Loucy (cell line): Measurements from ENCODE around the gene DENND5B.

Experiments used
- H2AFZ ChIP-seq: fragments of 200-600 bp; sonication (generic); 2 replicates; pipeline ENCODE4 v1.6.0; 2016; ENCODE audit warnings: antibody characterized with exemption, mild to moderate bottlenecking, low read length, moderate library complexity
- H3F3A ChIP-seq: fragments of 200-600 bp; 2 replicates; pipeline ENCODE4 v1.6.0; 2016; ENCODE audit warnings: antibody characterized with exemption, low read depth, mild to moderate bottlenecking
- H3K27me3 ChIP-seq: fragments of 200-600 bp; sonication (generic); 2 replicates; pipeline ENCODE4 v1.6.1; 2014; ENCODE audit warnings: low read length, mild to moderate bottlenecking; ENCODE audit not compliant: insufficient read depth, poor library complexity, severe bottlenecking
- H3K36me3 ChIP-seq: fragments of 200-600 bp; sonication (generic); 2 replicates; pipeline ENCODE4 v1.6.1; 2016; ENCODE audit warnings: low read length; ENCODE audit not compliant: insufficient read depth
- H3K4me1 ChIP-seq: fragments of 200-600 bp; sonication (generic); 2 replicates; pipeline ENCODE4 v1.5.1; 2014; ENCODE audit warnings: low read length, mild to moderate bottlenecking; ENCODE audit not compliant: insufficient read depth, poor library complexity, severe bottlenecking
- H3K4me2 ChIP-seq: fragments of 200-600 bp; sonication (generic); 2 replicates; pipeline ENCODE4 v1.6.0; 2014; ENCODE audit warnings: antibody characterized with exemption, low read length, low read depth, mild to moderate bottlenecking; ENCODE audit not compliant: poor library complexity, severe bottlenecking
- H3K4me3 ChIP-seq: fragments of 200-600 bp; sonication (generic); 2 replicates; pipeline ENCODE4 v1.5.1; 2014; ENCODE audit warnings: low read length, mild to moderate bottlenecking, mixed read lengths; ENCODE audit not compliant: poor library complexity, severe bottlenecking
- H3K79me2 ChIP-seq: fragments of 200-600 bp; sonication (generic); 2 replicates; pipeline ENCODE4 v1.6.1; 2014; ENCODE audit warnings: low read length; ENCODE audit not compliant: insufficient read depth
- H3K9ac ChIP-seq: fragments of 200-600 bp; sonication (generic); 2 replicates; pipeline ENCODE4 v1.6.0; 2014; ENCODE audit warnings: mild to moderate bottlenecking, low read depth, low read length, moderate library complexity; ENCODE audit not compliant: poor library complexity, severe bottlenecking
- H3K9me2 ChIP-seq: fragments of 200-600 bp; sonication (generic); replicated peaks from 2 replicates; pipeline ENCODE4 v1.6.1; 2016; ENCODE audit warnings: low read depth, low read length, mixed read lengths
- H3K9me3 ChIP-seq: fragments of 200-600 bp; sonication (generic); 2 replicates; pipeline ENCODE4 v1.6.1; 2014; ENCODE audit warnings: mild to moderate bottlenecking, antibody characterized with exemption, low read length, low read depth; ENCODE audit not compliant: insufficient read depth
- H4K20me1 ChIP-seq: fragments of 200-600 bp; sonication (generic); 2 replicates; pipeline ENCODE4 v1.6.0; 2014; ENCODE audit warnings: antibody characterized with exemption, low read length, mild to moderate bottlenecking; ENCODE audit not compliant: insufficient read depth, poor library complexity, severe bottlenecking
- CTCF ChIP-seq: fragments of 200-600 bp; sonication (generic); conservative IDR thresholded peaks from 2 replicates; pipeline ENCODE4 v1.5.1; 2014; ENCODE audit warnings: mild to moderate bottlenecking, antibody characterized with exemption, low read length
- EZH2phosphoT487 ChIP-seq: fragments of 200-600 bp; IDR thresholded peaks from 2 replicates; pipeline ENCODE4 v1.6.1; 2018; ENCODE audit warnings: antibody characterized with exemption, mild to moderate bottlenecking, moderate library complexity, borderline replicate concordance

Gene DENND5B

GRCh38 chr12:31412292-31412801 is 178.6 kb downstream of the DENND5B start:
- Histone ChIP-seq H3K4me3 (no peak overlapping the region), H3K9ac (no peak overlapping the region), H3K36me3 (no peaks in the 10 kb centered on the region), H3K79me2 (no peaks in the 10 kb centered on the region), H4K20me1 (no peaks in the 10 kb centered on the region), H3K4me2 (no peak overlapping the region), H3K27me3 (no peaks in the 10 kb centered on the region), H2AFZ (no peak overlapping the region), H3K9me2 (no peaks in the 10 kb centered on the region), H3K9me3 (no peaks in the 10 kb centered on the region), H3F3A (no peaks in the 10 kb centered on the region), H3K4me1 (no peaks in the 10 kb centered on the region)
- TF ChIP-seq CTCF (no peak), EZH2phosphoT487 (no peak)

GRCh38 chr12:31408763-31409162 is 182.2 kb downstream of the DENND5B start:
- no peaks in the 10 kb centered on the region for H4K20me1 ChIP-seq
- no peak overlapping the region for H3K9ac ChIP-seq
- H2AFZ ChIP-seq, result no peak overlapping the region
- H3K79me2 ChIP-seq, result no peaks in the 10 kb centered on the region
- H3K27me3 ChIP-seq, result no peaks in the 10 kb centered on the region
- no peaks in the 10 kb centered on the region for H3K36me3 ChIP-seq
- no peaks in the 10 kb centered on the region for H3F3A ChIP-seq
- TF ChIP-seq CTCF (no peak), EZH2phosphoT487 (no peak)
- H3K9me2 ChIP-seq, result no peaks in the 10 kb centered on the region
- no peaks in the 10 kb centered on the region for H3K4me1 ChIP-seq
- no peak overlapping the region for H3K4me3 ChIP-seq
- H3K9me3 ChIP-seq, result no peaks in the 10 kb centered on the region
- H3K4me2 ChIP-seq, result no peak overlapping the region

GRCh38 chr12:31407562-31407961 is 183.4 kb downstream of the DENND5B start:
- Histone ChIP-seq H3K9me3 (no peaks in the 10 kb centered on the region), H3K27me3 (no peaks in the 10 kb centered on the region), H4K20me1 (no peaks in the 10 kb centered on the region), H3K9me2 (no peaks in the 10 kb centered on the region), H3K79me2 (no peaks in the 10 kb centered on the region), H3K4me3 (no peak overlapping the region), H3K36me3 (no peaks in the 10 kb centered on the region), H3K4me1 (no peaks in the 10 kb centered on the region), H3K4me2 (no peak overlapping the region), H3K9ac (no peak overlapping the region), H3F3A (no peaks in the 10 kb centered on the region), H2AFZ (no peak overlapping the region)
- TF ChIP-seq EZH2phosphoT487 (no peak), CTCF (no peak)
